Adrenal gland (tissue), 12 donors: ENCODE data around the gene SLC27A3. TPM values are rescaled to one million over a fixed set of nuclear protein-coding genes. Genes with fewer than 3 reads are reported as not detected.
A peak's percentile ranks its signal among the peaks of the same experiment; 100 is the strongest.

Source experiments
- DNase-seq, 7 donors: peaks; one replicate each; pipeline ENCODE4 v3.0.0-alpha.2; 2019 to 2020
- H3K27ac ChIP-seq, 5 donors: fragments of 200-600 bp; sonication (generic) in 4 of 5; 1 replicate in 3 of 5; 2 replicates in 2 of 5; pipeline versions ENCODE4 v1.5.1 to v1.8.0; 2016 to 2020; ENCODE audit warnings: mild to moderate bottlenecking in 1 of 5
- H3K27me3 ChIP-seq: fragments of 200-600 bp; 2 replicates; pipeline ENCODE4 v1.8.0; 2021
- H3K36me3 ChIP-seq, 2 donors: fragments of 200-600 bp; replicated peaks in 1 of 2; 1 replicate in 1 of 2; 2 replicates in 1 of 2; pipeline versions ENCODE4 v1.5.1 to v1.8.0; 2018 to 2022
- H3K4me1 ChIP-seq, 2 donors: fragments of 200-600 bp; replicated peaks in 1 of 2; 1 replicate in 1 of 2; 2 replicates in 1 of 2; pipeline versions ENCODE4 v1.5.1 to v1.8.0; 2018 to 2021
- H3K4me3 ChIP-seq, 4 donors: fragments of 200-600 bp; sonication (generic) in 3 of 4; one replicate each; pipeline ENCODE4 v1.5.1; 2016 to 2018
- H3K9me3 ChIP-seq, 3 donors: fragments of 200-600 bp; sonication (generic) in 1 of 3; replicated peaks in 1 of 3; 1 replicate in 2 of 3; 2 replicates in 1 of 3; pipeline versions ENCODE4 v1.5.1 to v1.8.0; 2016 to 2021
- CTCF ChIP-seq, 6 experiments: fragments of 450-650 bp in 4 of 6; fragments of 200-600 bp in 2 of 6; sonication (generic) in 1 of 6; IDR thresholded peaks; 1 replicate in 5 of 6; 2 replicates in 1 of 6; pipeline versions ENCODE4 v1.5.1 to v1.8.0; 2016 to 2021; ENCODE audit warnings: antibody characterized with exemption in 6 of 6, mild to moderate bottlenecking in 2 of 6, moderate library complexity in 1 of 6
- POLR2A ChIP-seq, 2 donors: fragments of 450-650 bp; IDR thresholded peaks; one replicate each; pipeline ENCODE4 v1.6.1; 2017; ENCODE audit warnings: antibody characterized with exemption in 2 of 2, mild to moderate bottlenecking in 2 of 2, moderate library complexity in 1 of 2
- WGBS, 4 donors: extraction: QIAGEN DNeasy Blood & Tissue Kit in 2 of 4; methylation state at CpG; one replicate each; pipeline versions ENCODE4 v1.1.5 to v1.1.7; 2013 to 2017; 5-methylcytosine and 5-hydroxymethylcytosine counted together
- intact Hi-C, 2 donors: fragments of 100-400 bp; cut with DNase I; formaldehyde crosslinking; loops; one replicate each; pipeline versions ENCODE4 v1.14.1 to v1.15.0; 2022 to 2023
- polyA plus RNA-seq, 3 donors: library from polyadenylated mRNA; stranded (reverse); fragments of 200-250 nt in 2 of 3; fragments of 350-450 nt in 1 of 3; fragmentation: Illumina TruSeq in 1 of 3; extraction: RNeasy Lipid Tissue Mini Kit (QIAGEN cat#74804) in 1 of 3; gene quantifications; one replicate each; pipeline ENCODE4 v1.2.3, GENCODE V29; 2013 to 2014
- total RNA-seq, 9 donors: library from RNA; depleted of rRNA in 4 of 9; stranded (reverse); fragments of >200 nt in 4 of 9; fragments of 120-200 nt in 1 of 9; fragmentation: NEBNext Ultra II Directional in 1 of 9; extraction: Animal tissue kit (Norgen Biotek cat#: 25700) in 1 of 9; gene quantifications; one replicate each; pipeline versions ENCODE4 v1.1.0 to v1.2.4, GENCODE V29; 2013 to 2023
- donor health status: healthy with polysubstance abuse.
- donor health status: Bipolar disorder and iron deficiency.
- donor health status: DM: yes; HTN: yes; CAD: no.
- donor health status: DM: no; HTN: no; CAD: no.
- donor health status: DM: no; HTN: no; CAD: no.
- donor health status: DM: yes; HTN: yes; CAD: no.

Gene SLC27A3
- total and polyA plus RNA-seq, 12 donors = 9.5 to 85.0 (median 15.9) TPM

- peak overlapping the region in 1 of 5 donors; percentile 43 for H3K27ac ChIP-seq
- H3K4me1 ChIP-seq = peaks cover 8 to 12% of the 10 kb centered on the region in 2 donors
- peaks cover 0 to 84% of the 10 kb centered on the region in 2 donors for H3K36me3 ChIP-seq
- no peak for TF ChIP-seq CTCF (IDR thresholded peaks at IDR 0.05)
- TF ChIP-seq POLR2A (IDR thresholded peaks at IDR 0.05) = no peak
- no peaks in the 10 kb centered on the region for H3K27me3 ChIP-seq
- no peak overlapping the region for H3K4me3 ChIP-seq
- WGBS, 4 donors = 51 to 76% (median 62%) methylated on average over 2 of the region's 2 CpGs
- intact Hi-C loops = loop anchor here in 1 of 2 donors (2.0 kb wide), 1 partner anchor 70 kb away; the partner anchor contains the start of gene NPR1
- no peak for DNase-seq
- H3K9me3 ChIP-seq = no peaks in the 10 kb centered on the region
Measured at GRCh38 chr1:153748903-153749302, 26.3 kb upstream of the SLC27A3 start.

- WGBS, 4 donors = 41 to 53% (median 43%) methylated on average over 5 to 6 of the region's 6 CpGs
- DNase-seq = peak; percentile 86 to 96 (median 89)
- H3K4me3 ChIP-seq = no peak overlapping the region
- peak overlapping the region in 3 of 5 donors; percentile 19 to 43 (median 35) for H3K27ac ChIP-seq
- H3K9me3 ChIP-seq = no peaks in the 10 kb centered on the region
- TF ChIP-seq POLR2A (IDR thresholded peaks at IDR 0.05) (peak in 1 of 2 donors; percentile 15), CTCF (IDR thresholded peaks at IDR 0.05) (peak; percentile 79 to 97 (median 94))
- H3K27me3 ChIP-seq = no peaks in the 10 kb centered on the region
- H3K36me3 ChIP-seq = peaks cover 0 to 85% of the 10 kb centered on the region in 2 donors
- H3K4me1 ChIP-seq = peaks cover 8 to 12% of the 10 kb centered on the region in 2 donors
- intact Hi-C loops = loop anchor here (2.0 to 5.0 kb wide), 2 partner anchors 67 to 71 kb away; partner anchors contain the start of gene NPR1 (in 1 of the 2)
Measured at GRCh38 chr1:153749408-153750005, 25.7 kb upstream of the SLC27A3 start.

- peak overlapping the region in 3 of 5 donors; percentile 35 to 56 (median 43) for H3K27ac ChIP-seq
- H3K36me3 ChIP-seq = peaks cover 0 to 85% of the 10 kb centered on the region in 2 donors
- H3K9me3 ChIP-seq = no peaks in the 10 kb centered on the region
- intact Hi-C loops = loop anchor here in 1 of 2 donors (5.0 kb wide), 1 partner anchor 68 kb away; no protein-coding TSS in a partner anchor
- no peak for TF ChIP-seq CTCF (IDR thresholded peaks at IDR 0.05)
- TF ChIP-seq POLR2A (IDR thresholded peaks at IDR 0.05) = no peak
- no peak overlapping the region for H3K4me3 ChIP-seq
- DNase-seq = no peak
- peaks cover 8 to 12% of the 10 kb centered on the region in 2 donors for H3K4me1 ChIP-seq
- H3K27me3 ChIP-seq = no peaks in the 10 kb centered on the region
- WGBS, 4 donors = 48 to 63% (median 55%) methylated on average over 6 of the region's 6 CpGs
Measured at GRCh38 chr1:153750026-153750995, 24.9 kb upstream of the SLC27A3 start.

- Histone ChIP-seq H3K36me3 (peaks cover 0 to 91% of the 10 kb centered on the region in 2 donors), H3K4me3 (no peak overlapping the region), H3K9me3 (no peaks in the 10 kb centered on the region), H3K27ac (peak overlapping the region in 4 of 5 donors; percentile 27 to 67 (median 46)), H3K4me1 (peaks cover 8 to 12% of the 10 kb centered on the region in 2 donors), H3K27me3 (no peaks in the 10 kb centered on the region)
- DNase-seq = no peak
- intact Hi-C loops = loop anchor here in 1 of 2 donors (5.0 kb wide), 1 partner anchor 70 kb away; no protein-coding TSS in a partner anchor
- no peak for TF ChIP-seq POLR2A (IDR thresholded peaks at IDR 0.05)
- TF ChIP-seq CTCF (IDR thresholded peaks at IDR 0.05) = no peak
- 72 to 98% (median 80%) methylated on average over 2 of the region's 2 CpGs for WGBS, 4 donors
Measured at GRCh38 chr1:153752072-153752471, 23.1 kb upstream of the SLC27A3 start.
